NOMO-1 treated with dmso at 0.1 percent for 144 hours (cell line): ENCODE measurements around the gene PNPLA2.

Experiments
- DNase-seq: peaks from one replicate; lab custom pipeline; 2025; ENCODE audit not compliant: unreplicated experiment; lab: John Stamatoyannopoulos, UW

The PNPLA2 gene

DNA sequence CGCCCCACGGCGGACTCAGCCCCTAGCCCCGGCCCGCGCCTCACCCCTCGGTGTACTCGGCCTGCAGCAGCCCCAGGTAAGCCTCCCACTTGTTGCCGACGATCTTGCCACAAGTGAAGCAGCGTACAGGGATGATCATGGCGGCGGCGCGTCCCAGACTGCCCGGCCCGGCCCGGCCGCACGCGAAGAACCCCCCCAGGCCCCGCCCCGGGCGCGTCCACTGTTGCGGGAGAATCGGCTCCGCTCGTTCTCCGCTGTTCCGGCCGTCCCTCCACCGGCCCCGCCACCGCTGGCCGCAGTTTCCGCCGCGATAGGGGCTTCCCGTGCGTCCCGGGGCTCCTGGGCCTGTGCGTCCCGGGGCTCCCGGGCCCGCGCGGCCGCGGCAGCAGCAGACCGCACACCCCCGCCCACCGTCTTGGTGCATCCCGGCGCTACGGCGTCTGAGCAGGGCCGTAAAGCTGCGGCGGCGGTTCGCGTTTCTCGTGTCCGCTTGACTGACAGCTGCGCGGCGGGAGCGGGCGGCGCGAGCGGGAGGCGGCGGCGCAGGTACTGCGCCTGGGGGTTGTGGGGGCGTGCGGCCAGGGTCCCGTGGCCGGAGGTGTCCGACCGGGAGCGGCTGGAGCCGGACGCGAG lies 23.8 kb downstream of the PNPLA2 start, which contains the start of the genes POLR2L and TSPAN4:
TSS of gene POLR2L (minus strand) at position 160 of the 633 bp plus-strand sequence. CDS start at position 139, 21 bp downstream.
TSS of gene TSPAN4 (plus strand) at position 483 of the 633 bp plus-strand sequence. CDS start 7,453 bp downstream, outside the sequence.
- DNase-seq: peak; percentile 73

- no peak for DNase-seq
These were observed 24.5 kb downstream of the PNPLA2 start for GRCh38 chr11:843086-843734.

DNA sequence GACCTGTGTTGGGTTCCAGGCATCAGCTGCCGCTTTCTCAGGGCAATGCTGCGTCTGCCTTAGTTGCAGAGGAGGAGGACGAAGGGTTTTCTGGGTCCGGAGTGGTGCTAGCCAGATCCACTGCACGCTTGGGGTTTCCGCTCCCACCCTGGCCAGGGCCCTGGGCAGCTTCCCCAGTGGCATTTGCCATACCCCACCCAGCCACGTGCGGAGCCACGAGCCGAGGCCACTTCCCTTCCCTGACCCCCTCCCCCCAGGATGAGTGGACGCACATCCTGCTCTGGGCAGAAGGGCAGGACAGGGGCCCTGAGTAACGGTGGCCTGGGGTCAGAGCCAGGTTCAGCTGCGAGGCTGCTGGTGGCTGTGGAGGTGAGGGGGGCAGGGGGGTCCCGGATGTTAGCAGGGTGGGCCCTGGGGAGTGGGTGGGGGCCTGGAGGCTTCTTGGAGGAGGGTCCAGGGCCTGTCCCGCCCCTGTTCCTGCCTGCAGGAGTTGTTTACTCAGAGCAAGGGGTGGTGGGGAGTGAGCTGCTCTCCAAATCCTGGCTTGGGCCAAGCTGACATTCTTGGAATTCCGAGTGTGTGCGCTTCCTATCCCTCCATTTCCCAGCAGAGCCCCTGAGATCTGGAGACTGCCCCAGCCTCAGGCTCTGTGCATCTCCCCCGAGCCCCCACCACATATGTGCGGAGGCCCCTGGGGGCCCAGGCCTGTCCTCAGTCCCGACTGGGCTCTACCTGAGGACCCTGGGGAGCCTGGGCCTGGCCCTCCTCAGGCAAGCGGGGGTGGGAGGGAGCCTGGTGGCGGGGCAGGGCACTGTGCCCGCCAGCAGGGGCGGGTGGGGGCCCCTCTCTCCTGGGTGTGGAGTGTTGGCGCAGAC lies 25.3 kb downstream of the PNPLA2 start:
- no peak for DNase-seq

DNA sequence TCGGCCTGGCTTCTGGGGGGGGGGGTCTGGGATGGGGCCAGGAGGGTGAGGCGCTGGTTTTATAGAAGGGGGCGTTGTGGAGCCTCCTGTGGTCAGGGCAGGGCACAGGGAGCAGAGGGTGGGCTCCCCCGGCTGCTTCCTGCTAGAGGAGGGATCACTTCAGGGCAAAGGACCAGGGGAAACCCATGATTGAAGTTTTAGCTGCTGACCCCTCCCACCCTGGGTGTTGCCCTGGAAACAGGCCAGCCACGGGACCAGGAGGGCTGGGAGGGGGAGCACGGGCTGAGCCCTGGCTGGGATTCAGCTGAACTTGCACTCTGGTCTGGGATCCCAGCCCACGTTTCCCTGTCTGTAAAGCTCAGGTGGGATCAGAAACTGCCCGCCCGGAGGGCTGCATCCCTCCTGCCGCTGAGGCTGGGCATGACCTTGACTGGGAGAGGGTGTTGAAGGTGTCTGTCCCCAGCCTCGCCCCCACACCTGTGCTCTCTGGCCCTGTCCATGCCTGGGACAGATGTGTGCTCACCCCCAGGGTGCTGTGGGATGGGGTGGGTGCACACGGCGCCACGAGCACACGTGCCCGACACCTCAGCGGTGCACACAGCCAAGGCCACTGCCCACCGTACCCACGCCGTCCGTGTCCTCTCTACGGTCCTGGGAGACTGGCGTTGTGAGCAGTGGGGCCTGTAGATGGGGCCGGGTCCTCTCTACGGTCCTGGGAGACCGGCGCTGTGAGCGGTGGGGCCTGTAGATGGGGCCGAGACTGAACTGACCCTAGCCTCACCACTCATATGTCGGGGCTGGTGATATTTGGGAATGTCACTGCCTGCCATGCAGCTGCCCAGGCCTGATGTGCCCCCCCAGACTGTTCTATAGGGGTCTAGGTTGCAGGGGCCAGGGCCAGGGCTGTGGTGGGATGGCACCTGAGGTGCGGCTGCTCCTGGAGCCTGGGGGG lies 26.3 kb downstream of the PNPLA2 start:
- DNase-seq: no peak

DNA sequence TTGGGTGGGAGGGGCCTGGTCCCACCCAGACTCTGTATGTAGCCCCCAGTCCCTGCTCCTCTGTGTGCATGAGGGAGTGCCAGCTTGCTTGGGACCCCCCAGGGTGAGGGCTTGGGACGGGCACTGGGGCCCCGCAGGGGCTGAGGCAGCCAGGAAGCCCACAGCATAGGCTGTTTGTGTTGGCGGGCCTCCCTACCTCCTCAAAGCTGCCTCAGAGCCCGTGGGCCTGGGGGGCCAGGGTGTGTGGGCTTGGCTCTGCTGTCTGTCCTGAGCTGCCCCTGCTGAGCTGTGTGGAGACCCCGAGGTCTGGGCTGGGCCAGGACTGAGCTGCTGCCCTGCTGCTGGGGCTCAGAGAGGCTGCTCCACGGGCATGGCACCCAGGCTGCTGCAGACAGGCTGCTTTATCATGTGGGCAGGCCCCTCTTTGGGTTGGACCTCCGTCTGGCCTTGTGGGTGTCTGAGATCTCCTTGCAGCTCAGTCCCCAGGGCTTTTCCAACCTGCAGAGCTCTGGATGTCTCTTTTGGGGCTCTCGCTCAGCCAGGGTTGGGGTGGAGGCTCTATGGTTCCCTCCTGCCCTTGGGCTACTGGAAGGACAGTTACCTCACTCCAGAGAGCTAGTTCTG lies 27.3 kb downstream of the PNPLA2 start:
- DNase-seq: no peak

- DNase-seq: no peak
These were observed 27.9 kb downstream of the PNPLA2 start for GRCh38 chr11:846496-847098.

GRCh38 chr11:847876-848275 lies 29.2 kb downstream of the PNPLA2 start:
- no peak for DNase-seq

DNA sequence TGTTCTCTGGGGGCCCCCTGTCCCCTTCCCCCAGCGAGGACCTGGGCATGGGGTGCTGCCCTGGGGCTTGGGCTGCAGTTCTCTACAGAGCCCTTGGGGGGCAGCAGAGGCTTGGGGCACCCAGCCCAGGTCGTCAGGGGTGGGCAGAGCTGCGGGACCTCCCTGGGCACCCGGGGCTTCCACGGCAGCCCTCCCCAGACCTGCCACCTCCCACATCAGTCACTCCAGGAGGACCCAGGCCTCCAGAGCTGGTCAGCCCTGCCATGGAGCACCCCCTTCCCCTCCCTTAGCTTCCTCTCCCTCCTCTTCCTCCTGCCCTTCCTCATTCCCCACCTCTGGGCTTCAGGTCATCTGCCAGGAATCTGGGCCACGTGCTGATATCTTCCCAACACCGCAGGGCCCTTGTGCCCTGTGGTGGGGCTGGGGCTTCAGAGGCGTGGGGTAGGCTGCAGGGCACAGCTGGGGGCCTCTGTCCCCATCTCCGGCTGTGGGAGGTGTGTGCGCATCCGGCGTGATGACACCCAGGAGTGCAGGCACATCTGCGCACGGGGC lies 29.7 kb downstream of the PNPLA2 start:
- DNase-seq: no peak

DNA sequence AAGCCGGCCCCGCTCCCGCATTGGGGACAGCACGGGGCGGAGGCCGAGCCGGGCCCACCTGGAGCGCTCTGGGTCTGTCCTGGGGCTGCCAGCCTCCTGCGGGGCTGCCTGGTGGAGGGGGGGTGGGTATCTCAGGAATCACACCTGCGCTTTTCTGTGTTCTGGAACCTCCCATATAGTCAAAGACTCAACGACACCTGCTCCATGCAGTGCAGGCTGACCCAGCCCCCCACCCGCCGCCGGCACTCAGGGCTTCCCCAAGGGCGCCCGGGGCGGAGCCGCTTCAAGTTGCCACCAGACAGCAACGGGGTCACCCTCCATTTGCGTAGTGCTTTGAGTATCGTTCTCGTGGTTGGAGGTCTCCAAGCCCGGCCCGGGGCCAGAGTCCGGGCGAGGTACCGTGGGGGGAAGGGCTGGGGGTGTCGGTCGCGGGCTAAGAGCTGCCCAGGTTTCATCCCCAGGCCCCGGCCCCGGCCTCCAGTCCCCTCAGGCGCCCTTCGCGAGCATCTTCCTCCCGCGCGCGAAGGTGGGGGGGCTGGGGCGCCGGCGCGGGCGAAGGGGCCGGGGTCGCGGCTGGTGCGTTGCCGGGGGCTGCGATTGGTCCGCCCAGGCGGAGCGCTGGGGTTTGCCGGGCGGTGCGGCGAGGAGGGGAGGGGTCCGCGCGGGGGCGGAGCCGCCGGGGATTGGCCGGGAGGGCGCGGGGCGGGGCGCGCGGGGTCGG lies 30.6 kb downstream of the PNPLA2 start:
- DNase-seq: no peak

DNA sequence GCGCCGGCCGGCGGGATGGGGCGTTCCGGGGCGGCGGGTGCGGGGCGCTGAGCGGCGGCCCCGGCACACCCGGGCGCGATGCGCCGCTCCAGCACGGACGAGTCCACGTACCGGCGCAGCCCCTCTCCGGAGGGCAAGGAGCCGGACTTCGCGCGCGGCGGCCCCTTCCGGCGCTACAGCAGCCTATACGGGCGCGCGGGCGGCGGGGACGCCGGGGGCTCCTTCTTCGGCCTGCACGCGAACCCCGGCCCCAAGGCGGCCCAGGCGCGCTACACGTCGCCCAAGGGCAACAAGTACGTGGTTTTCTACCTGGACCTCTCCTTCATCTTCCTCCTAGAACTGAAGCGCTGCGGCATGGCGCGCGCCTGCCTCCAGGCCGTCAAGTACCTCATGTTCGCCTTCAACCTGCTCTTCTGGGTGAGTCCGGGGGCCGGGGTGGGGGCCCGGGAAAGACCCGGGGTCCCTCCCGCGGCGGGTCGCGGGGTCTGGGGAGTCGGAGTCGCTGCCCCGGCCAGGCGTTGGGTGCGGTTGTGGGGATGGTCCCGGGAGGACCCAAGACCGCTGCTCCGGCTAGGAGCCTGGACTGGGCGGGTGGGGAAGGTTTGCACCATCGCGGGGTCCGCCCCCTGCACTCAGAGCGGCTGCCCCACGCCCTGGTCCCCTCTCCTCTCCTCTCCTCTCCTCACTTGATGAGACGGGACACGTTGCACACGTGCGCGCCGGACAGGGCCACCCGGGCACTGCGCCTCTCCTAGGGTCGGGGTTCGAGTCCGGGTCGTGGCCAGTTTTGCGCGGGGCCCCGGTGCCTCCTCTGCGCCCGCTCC lies 31.4 kb downstream of the PNPLA2 start:
- no peak for DNase-seq

GRCh38 chr11:850775-851763 lies 32.4 kb downstream of the PNPLA2 start:
- DNase-seq: no peak

DNA sequence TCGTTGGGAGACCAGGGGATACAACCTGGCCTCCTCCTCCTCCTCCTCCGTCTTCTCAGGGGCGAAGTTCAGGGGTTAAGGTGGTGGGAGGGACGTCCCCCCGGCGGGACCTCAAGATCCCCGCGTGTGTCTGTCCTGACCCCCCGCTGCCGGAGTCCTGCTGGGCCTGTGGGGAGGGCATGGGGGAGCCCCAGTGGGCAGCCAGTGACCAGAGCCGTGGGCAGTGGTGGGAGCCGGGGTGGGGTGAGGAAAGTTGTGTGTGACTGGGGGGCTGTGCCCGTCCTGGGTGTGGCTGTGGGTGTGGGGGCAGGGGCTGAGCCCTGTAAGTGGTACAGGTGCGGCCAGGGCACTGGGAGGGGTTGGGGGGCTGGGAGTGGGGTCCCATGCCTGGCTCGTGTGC lies 34.0 kb downstream of the PNPLA2 start:
- DNase-seq: no peak

- no peak for DNase-seq
These were observed 35.2 kb downstream of the PNPLA2 start for GRCh38 chr11:853682-854448.

DNA sequence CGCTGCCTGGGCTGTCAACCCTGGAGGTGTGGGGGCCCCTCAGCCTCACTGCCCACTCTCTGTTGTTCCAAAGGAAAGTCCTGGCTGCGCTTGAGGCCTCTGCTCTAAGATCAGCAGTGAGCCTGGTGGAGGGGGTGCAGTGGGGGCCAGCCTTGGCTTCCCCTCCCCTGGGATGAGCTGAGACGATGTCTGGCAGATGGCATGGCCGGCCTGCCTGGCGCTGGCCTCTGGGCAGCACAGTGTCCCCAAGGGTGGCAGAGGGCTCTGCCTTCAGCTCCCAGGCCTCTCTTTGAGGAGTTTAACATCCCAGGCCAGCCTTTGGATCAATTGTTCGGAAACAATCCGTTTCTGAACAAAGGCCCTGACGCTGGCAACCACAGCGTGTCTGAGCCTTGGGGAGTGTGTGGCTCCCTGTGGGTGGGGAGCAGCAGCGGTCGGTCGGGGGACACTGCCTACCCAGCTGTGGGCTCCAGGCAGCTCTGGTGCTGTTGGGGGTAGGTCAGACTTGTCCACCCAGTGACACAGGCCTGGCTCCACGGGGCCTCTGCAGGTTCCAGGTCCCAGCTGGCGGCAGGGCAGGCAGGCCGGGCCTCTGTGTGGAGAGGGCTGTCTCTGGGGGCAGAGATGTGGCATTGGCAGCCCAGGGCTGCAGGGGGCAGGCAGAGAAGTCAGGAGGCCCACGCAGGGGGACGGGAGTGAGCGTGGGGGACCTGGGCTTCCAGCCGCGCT lies 36.1 kb downstream of the PNPLA2 start:
- no peak for DNase-seq

DNA sequence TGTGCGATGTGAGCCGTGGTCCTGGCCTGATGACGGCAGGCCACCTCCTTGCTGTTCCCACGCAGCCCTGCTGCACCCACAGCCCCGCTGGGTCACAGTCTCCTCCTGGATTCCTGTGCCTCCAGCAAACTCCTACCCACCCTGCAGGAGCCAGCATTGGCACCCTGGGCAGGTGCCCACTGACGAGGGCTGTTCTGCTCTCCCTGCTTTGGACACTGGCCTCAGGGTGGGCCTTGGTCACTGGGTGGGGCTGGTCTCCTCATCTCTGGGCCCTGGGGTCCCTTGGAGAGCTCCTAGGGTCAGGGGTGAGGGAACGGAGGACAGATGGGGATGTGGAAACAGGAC lies 36.6 kb downstream of the PNPLA2 start:
- DNase-seq: no peak
